ENCODE measurements around the gene TNFRSF8.
"Not testable (repeated sequence)": the region's sequence is repeated elsewhere in the genome, so short reads cannot be mapped to it uniquely, and the experiment has no call there.

TNFRSF8 gene

DNA sequence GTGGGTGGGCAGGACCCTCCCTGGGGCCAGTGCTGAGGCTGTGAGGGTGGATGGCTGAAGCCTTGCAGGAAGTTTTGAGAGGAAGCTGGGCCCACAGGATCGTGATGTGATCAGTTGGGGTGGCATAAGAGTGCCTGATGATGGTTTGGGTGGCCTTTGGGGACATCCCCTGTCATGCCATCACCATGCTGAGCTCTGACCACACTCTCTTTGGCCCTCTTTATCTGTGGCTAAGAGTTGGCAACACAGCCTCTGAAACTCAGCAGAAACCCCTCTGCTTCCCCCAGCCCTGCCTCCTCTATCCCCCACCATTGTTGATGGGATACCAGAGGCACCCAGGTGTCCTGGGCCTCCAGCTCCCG lies 24.0 kb upstream of the TNFRSF8 start:
- DNase-seq, result no peak

- not testable (repeated sequence) for DNase-seq
These were observed 23.2 kb upstream of the TNFRSF8 start for GRCh38 chr1:12039824-12040456.

DNA sequence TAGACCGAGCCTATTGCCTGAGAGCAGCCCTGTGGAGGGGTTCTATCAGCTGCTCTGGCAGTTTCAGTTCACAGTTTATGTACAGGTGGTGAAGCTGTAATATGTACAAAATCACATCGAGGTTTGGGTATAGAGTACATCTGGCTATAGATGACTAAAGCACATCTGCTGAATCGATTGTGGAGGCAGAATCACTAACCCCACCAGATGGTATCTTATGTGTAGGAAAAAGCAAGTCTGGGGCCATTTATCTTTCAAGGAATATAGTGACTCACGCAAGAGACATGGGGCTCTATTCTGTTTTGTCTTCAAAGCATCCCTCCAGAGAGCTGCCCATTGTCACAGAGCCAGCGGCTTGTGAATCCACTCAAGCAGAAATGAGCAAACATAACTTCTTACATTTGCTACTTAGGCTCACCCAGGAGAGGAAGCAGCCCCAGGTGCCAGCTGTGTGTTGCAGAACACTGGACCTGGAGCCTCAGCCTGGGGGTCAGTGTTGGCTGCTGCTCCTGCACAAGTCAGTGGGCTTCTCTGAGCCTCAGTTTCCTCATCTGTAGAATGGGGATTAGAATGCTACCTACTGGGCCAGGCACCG lies 22.5 kb upstream of the TNFRSF8 start:
- DNase-seq, result no peak

GRCh38 chr1:12044187-12044877 lies 18.8 kb upstream of the TNFRSF8 start:
- not testable (repeated sequence) for DNase-seq

- no peak for DNase-seq
These were observed 16.4 kb upstream of the TNFRSF8 start for GRCh38 chr1:12046749-12047119.

DNA sequence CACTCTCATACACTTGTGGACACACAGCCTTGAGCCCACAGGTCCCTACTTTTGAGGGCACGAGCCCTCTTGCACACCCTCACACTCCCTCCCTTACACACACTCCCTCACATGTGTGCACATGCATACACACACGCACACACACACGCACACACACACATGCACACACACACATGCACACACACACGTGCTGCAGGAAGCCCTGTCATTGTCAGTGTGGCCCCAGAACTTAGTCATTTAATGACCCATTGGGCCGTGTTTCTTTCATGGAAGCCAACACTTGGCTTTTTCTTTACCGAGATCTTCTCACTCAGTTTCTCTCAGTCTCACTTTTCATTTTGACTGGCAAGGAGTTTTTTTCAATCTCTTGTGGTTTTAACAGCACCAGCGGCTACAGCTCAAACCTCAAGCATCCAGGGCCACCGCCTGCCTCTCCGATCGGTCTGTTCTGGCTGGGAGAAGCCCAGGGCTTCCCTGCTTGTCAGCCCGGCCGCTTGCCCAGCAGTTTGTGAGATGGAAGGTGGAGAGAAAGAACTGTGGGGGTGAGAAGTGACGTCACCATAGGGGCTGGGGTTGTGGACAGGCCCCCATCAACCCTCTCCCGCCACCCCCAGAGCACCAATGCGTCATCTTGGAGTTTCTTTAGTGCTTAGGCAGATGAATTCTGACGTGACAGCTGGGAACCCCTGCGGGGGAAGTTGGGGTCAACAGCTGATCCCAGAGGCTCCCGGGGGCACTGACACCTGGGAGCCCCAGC lies 15.8 kb upstream of the TNFRSF8 start:
- no peak for DNase-seq

DNA sequence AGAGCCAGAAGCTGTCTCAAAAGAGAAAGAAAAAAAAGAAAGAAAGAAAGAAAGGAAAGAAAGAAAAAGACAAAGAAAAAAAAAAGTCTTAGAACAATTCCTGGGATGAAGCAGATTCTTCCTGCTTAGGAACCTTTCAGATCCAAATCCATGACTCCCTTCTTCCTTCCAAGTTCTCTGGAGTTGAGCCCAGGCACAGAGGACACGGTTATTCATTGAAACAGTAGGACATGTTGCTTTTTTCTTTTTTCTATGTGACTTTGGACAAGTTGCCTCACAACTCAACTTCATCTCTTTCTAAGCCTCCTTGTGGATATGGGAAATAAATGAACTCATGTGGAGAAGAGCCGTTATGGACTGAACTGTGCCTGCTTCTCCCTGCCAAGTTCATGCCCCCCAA lies 14.7 kb upstream of the TNFRSF8 start:
- no peak for DNase-seq

- no peak for DNase-seq
These were observed 13.5 kb upstream of the TNFRSF8 start for GRCh38 chr1:12049616-12050015.

DNA sequence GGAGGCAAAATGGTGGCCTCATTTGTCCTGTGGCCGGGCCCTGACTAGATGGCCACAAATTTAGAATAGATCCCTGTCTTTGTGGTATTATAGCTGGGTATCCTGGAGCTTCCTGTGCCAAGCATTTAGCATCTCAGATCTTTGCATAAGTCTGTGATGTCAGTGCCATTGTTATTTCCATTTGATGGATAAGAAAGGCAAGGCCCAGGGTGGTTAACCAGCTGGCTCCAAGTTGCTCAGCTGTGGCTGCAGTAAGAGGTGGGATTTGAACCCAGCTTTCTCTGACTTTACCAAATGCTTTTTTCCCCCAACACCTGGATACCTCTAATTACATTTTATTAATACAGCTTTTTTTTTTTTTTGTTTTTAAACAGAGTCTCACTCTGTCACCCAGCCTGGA lies 11.7 kb upstream of the TNFRSF8 start:
- no peak for DNase-seq

DNA sequence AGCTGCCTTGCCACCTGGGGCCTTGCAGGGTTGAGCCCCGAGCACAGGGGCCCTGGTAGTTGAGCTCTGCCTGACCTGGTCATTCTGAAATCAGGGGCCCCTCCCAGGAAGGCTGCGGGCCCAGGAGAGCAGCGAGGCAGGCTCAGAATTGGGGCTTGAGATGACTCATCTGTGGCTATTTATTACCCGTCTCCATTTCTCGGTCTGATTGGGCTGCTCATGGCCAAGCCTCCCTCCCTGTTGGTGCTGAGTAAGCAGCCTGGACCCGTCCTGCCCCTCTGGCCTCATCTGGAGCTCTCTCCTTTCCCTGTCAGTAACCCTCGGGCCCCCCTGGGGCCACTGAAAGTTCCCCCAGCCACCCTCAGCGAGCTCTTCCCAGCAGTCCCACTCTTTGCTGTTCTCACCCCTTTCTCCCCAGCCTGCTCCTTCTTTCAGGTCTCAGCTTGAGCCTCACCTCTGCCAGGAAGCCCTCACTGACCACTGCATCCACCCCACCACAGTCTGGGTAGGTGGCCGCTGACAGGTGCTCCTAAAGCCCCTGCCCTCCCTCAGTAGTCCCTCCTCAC lies 11.0 kb upstream of the TNFRSF8 start:
- DNase-seq, result no peak

DNA sequence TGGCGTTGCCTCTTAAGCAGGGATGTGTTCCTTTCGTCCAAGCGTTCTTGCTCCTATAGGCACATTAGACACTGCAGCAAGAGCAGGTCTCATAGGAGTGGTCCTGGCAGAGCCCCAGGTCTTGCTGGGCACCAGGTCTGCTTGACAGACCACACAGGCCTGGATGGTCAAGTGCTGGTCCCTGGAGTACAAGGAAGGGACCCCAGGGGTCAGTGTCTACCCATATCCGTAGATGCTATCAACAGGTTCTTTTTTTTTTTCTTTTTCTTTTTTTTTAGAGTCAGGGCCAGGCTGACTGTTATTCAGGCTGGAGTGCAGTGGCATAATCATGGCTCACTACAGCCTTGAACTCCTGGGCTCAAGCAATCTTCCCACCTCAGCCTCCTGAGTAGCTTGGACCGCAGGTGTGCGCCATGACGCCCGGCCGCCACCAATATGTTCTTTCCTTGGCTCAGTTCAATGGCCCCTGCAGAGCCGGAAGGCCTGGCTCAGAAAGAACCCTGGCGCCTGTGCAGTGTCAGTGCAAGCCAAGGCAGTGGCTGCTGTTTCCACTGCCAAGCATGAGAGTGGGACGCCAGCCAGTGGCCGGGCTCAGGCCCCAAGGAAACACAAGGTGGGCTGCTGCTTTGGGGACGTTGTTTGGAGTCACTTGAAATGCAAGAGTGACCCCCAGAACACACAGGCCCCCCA lies 10.0 kb upstream of the TNFRSF8 start:
- no peak for DNase-seq

DNA sequence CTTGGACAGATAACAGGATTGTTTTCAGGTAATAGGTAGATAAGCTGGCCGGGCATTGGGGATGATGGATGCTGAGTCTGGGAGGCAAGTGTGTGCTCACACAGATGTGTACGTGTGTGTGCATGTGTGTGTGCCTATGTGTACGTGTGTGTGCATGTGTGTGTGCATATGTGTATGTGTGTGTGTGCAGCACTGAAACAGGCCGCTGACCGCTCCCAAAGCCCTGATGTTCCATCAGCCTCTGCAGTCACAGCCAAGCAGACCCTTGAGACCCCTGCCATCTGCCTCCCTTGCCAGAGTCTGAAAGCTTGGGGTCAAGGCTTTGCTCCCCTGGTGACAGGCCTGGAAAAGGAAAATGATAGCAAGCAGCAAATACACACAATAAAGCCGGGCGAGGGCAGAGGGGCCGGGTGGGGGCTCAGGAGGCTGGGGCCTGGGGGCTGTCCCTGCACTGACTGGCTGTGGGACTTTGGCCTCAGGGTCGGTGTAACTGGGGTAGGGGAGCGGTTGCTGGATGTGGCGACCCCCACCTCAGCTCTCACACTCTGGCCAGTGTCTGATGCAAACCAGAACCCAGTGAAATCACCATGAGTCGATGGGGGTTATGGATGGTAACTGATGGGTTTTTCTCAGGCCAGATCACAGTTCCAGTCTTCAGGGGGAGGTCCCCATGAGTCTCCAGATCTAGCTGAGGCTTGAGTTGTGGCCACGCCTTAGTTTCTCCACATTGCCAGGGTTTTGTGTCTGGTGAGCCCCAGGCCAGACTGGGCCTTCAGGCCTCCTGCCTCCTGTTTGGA lies 9.2 kb upstream of the TNFRSF8 start:
- DNase-seq, result no peak

- DNase-seq, result no peak
These were observed 7.8 kb upstream of the TNFRSF8 start for GRCh38 chr1:12055259-12055658.

DNA sequence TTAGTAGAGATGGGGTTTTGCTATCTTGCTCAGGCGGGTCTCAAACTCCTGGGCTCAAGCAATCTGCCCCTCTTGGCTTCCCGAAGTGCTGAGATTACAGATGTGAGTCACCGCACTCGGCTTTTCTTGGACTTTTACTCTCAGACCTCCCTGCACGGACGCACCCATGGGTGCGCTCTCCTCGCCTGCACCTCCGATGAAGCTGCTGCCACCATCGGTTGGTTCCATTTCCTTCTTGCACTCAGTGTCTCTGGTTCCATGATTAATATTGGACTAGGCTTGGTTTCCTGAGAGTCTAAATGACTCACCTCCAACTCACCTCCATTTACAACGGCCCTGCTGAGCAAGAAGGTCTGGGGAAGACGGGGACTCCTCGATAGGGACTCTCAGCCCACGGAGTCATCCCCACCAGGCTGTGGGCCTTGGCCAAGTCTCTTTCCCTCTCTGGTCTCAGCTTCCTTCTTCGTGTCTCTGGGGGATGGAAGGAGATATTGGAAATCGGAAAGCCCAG lies 6.7 kb upstream of the TNFRSF8 start:
- DNase-seq, result no peak

- DNase-seq, result no peak
These were observed 5.7 kb upstream of the TNFRSF8 start for GRCh38 chr1:12057382-12057781.

DNA sequence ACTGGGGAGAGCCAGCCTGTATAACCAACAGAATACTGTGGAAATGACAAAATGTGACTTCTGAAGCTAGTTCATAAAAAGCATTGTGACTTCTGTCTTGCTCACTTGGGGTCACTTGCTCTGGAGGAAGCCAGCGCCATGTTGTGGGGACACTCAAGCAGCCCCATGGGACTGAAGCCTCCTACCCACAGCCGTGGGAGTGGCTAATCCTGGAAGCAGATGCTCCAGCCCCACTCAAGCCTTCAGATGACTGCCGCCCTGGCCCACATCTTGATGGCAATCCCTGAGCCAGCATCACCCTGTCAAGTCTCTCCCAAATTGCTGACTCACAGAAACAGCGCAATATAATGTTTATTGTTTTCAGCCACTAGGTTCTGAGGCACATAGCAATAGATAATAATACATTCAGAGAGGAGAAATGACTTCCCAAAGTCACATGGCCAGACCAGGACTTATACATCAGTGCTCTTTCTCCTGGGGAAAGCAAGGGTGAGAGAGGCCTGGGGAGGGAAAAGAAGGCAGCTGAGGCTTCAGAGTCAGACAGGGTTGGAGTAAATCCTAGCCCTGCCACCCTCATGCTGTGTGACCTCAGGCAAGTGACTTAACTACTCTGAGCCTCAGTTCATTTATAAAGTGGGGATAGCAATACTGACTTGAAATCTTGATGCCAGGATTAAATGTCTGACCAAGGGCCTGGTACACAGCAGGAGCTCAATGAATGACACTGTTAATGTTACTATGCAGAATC lies 5.0 kb upstream of the TNFRSF8 start:
- no peak for DNase-seq

DNA sequence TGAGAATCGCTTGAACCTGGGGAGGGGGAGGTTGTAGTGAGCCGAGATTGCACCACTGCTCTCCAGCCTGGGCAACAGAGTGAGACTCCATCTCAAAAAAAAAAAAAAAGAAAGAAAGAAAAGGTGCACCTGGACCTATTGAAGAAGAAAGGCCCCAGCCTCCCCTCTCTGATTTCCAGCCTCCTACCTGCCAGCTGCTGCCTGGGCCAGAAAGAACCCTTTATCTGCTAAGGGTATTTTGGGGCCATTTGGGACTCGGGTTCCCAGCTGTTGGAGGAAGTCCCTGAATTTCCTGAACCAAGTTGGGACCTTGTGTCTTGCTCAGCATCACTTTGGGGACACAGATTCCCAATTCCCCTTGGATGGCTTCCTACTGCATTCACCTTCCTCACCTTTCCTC lies 3.9 kb upstream of the TNFRSF8 start:
- DNase-seq, result no peak

DNA sequence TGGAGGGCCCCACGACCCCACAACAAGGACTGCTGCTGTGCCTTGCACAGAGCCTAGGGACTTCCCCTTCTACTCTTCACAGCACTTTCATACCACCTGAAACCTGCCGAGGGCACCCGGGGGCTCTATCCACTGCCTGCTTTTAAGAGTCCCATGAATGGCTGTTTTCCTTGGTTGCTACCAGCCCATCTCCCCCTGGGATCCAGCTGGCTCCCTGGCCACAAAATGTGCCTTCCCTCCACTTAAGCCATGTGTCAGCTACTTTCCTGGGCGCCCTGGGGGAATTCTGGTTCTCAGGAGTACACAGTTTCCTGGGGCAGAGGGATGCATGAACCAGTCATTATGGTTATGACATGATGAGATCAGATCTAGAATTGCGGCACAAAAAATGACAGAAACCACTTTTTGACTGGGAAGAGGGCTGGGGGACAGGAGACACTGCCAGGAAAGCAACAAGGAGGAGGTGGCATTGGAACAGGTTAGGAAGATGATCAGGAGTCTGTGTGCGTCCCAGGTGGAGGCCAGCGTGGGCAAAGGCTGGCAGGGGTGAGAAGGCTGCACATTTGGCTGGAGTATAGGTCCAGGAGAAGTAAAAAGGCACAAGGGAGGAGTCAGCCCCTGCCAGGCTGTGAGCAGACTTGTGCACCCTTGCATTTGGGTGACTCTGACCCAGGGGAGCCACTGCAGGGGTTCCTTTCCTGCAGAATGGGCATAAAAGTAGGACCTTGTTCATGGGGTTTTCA lies 3.2 kb upstream of the TNFRSF8 start:
- DNase-seq, result no peak

- DNase-seq, result no peak
These were observed 2.6 kb upstream of the TNFRSF8 start for GRCh38 chr1:12060500-12060899.
